ENCODE results near the gene AFF2.

- no peak for TF ChIP-seq CTCF (IDR thresholded peaks at IDR 0.05)
- no peak for TF ChIP-seq POLR2A (IDR thresholded peaks at IDR 0.05)
Observed at GRCh38 chrX:148661035-148661434, 160.6 kb downstream of the AFF2 start.

All from testis (tissue), 2 donors.